HG03469 (cell line): ENCODE data around the gene CAP2.
"Not testable (repeated sequence)": the region's sequence is repeated elsewhere in the genome, so short reads cannot be mapped to it uniquely, and the experiment has no call there.

Source experiments
- ATAC-seq: cut with Tn5 transposase; IDR thresholded peaks from one replicate; pipeline ENCODE4 v1.9.1; 2021; ENCODE audit warnings: mild to moderate bottlenecking, moderate library complexity, moderate number of reproducible peaks; ENCODE audit not compliant: unreplicated experiment

Gene CAP2

DNA sequence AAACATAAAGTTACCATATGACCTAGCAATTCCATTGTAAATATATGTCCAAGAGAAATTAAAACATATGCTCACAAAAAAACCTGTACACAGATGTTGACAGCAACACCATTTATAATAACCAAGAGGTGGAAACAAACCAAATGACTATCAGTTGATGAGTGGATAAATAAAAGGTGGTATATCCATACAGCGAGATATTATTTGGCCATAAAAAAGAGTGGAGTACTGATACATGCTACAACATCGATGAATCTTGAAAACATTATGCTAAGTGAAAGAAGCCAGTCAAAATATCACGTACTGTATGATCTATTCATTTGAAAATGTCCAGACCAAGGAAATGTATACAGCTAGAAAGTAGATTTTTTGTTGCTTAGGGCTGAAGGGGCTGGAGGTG is 2.9 kb downstream of the CAP2 start:
- ATAC-seq: no peak

DNA sequence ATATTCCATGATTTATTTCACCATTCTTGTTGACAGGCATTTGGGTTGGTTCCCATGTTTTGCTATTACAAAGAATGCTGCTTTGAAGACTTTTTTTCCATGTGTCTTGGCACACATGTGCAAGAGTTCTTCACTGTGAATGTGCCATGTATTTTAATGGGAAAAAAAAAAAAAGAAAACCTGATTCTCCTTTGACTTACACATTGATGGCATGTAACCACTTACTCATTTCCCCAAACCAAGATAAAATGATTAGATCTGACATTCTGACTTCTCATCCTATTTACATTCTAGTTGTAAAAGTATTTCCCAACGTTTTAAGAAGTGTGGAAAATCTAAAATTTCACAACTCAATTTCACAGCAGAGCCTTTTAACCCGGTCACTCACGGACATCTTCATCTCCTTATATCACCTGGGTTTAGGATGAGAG is 4.4 kb downstream of the CAP2 start:
- no peak for ATAC-seq

DNA sequence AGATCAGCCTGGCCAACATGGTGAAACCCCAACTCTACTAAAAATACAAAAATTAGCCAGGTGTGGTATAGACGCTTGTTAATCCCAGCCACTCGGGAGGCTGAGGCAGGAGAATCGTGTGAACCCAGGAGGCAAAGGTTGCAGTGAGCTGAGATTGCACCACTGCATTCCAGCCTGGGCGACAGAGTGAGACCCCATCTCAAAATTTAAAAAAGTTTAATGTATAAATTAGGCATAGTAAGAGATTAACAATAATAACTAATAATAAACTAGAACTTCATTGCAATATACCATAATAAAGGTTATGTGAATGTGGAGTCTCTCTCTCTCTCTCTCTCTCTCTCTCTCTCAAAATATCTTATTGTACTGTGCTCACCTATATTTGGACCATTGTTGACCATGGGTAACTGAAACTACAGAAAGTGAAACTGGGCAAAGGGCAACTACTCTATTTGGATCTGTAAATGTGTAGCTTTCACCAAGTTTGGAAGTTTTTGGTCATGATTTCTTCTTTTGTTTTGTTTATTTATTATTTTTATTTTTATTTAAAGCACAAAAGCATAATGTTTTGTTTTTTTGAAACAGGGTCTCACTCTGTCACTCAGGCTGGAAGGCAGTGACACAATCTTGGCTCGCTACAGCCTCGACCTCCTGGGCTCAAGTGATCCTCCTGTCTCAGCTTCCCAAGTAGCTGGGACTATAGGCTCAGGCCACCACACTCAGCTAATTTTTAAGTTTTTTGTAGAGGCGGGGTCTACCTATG is 12.0 kb downstream of the CAP2 start:
- ATAC-seq: not testable (repeated sequence)

DNA sequence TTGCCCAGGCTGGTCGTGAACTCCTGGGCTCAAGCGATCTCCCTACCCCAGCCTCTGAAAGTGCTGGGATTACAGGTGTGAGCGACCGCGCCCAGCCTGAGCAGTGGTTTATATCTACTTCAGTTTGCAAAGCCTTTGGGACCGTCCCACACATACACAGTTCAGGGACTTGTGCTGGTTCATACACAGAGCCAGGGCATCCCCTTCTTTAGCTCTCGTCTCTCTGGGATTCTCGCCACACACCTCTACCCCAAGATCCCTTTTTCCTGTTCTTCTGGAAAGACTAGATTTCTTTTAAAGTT is 12.5 kb downstream of the CAP2 start:
- no peak for ATAC-seq

DNA sequence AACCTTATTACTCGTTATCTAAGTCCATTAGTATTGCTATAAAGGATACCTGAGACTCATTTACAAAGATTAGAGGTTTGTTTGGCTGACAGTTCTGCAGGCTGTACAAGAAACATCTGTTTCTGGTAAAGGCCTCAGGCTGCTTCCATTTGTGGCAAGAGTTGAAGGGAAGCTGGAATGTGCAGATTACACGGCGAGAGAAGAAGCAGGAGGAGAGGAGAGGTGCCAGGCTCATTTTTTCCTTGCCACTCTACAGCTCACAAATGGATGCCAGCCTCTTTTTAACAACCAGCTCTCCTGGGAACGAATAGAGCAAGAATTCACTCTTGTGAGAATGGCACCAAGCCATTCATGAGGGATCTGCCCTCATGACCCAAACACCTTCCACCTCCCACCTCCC is 14.7 kb downstream of the CAP2 start:
- no peak for ATAC-seq

DNA sequence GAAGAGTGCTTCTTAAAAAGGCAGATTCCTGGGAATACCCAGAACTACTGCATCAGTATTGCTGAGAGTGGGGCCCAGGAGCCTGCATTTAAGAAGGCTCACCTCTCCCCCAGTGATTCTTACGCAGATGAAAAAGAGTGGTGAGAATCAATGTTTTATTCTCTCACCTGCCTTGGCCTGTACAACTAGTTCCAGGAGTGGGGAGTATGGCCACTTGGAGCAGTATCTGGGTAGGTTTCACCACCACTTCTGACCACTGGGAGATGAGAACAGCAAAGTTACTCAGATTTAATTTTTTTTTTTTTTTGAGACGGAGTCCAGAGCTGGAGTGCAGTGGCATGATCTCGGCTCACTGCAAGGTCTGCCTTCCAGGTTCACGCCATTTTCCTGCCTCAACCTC is 16.9 kb downstream of the CAP2 start:
- ATAC-seq: no peak

DNA sequence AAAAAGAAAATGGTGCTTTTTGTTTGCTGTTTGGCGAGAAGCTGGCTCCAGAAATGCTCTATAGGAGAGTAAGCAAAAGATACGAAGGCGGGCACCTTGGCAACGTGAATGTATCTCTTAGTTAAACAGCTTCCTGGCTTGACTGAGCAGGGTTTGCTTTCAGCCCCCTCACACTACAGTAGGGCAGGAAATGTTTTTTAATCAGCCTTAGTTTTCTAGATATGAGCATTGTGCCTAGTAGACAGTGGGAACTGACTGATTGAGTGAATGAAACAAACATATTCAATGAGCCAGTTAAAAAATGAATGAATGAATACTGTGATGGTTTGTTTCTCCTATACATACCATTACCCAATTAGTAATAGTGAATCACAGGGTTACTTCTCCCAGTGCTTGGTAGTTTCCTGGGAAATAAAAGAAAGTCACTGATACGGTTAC is 19.9 kb downstream of the CAP2 start:
- ATAC-seq: no peak

- ATAC-seq: not testable (repeated sequence)
Measured at GRCh38 chr6:17414395-17414794, 21.0 kb downstream of the CAP2 start.

DNA sequence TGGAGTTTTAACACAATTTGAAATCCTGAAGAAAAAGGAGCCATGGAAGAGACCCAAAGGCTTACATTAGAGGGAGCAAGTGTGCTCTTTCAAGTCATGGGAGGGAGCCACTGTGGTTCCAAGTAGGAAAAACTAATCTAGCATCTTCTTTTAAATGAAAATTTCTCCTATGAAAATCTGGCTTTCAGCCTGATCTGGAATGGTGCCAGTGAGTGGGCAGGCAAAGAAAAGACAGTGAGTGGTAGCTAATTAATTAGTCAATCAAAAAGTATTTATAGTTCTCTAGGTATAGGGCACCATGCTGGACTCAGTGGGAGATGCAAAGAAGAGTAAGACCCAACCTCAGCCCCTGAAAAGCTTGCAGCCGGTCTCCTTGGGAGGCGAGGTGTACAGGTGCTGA is 21.9 kb downstream of the CAP2 start:
- ATAC-seq: no peak

GRCh38 chr6:17416806-17417205 is 23.4 kb downstream of the CAP2 start:
- no peak for ATAC-seq

GRCh38 chr6:17417817-17418216 is 24.4 kb downstream of the CAP2 start:
- ATAC-seq: no peak

GRCh38 chr6:17418281-17419188 is 25.1 kb downstream of the CAP2 start:
- no peak for ATAC-seq

DNA sequence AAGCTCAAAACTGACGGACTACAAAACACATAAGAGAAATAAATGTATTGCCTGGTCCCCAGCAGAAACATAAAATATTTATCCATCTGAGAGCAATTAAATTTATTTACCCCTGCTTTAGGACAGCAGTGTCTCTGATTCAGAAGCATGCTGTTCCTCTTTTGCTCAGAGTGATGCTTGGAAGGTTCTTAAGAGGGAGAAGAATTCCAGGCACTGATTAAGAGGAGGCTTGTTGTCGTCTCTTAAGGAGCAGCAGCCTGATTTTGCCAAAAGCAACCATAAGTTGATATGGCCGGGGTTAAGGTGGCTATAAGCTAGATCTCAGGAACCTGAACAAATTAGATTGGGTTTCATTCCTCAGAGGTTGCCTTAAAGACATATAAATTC is 25.8 kb downstream of the CAP2 start:
- ATAC-seq: no peak

GRCh38 chr6:17420368-17420767 is 27.0 kb downstream of the CAP2 start:
- ATAC-seq: no peak

DNA sequence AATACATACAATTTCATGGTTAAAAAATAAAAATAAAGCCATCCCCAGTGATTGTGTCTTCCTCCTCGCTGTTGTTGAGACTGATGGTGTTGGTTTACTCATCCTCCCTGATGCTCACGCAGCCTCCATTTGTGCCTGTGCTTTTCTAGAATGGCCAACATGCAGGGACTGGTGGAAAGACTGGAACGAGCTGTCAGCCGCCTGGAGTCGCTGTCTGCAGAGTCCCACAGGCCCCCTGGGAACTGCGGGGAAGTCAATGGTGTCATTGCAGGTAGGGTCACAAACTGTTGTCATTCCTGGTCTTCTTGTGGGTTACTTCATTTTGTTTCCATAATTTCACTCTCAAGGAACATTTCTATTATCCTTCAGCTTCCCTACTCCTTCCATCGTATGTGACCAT is 28.0 kb downstream of the CAP2 start:
- no peak for ATAC-seq

DNA sequence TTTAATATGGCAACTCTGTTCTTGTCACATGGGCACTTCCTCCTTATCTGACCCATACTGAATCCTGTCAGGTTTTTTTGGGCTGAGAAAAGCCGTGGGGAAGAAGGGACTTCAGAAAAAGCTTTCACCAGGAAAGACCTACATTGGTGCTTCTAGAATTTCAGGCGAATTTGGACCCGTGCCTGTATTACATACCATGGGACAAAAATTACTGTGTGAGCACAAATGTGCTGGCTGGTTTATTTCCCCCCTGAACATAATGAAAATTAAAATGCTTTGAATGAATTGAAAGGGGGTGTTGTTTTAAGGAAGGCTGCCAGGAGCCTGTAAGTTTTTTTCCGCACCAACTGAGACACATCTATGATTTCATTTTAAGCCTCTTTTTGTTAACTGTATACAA is 29.6 kb downstream of the CAP2 start:
- no peak for ATAC-seq

- ATAC-seq: no peak
Measured at GRCh38 chr6:17427062-17427461, 33.7 kb downstream of the CAP2 start.

GRCh38 chr6:17427617-17428016 is 34.2 kb downstream of the CAP2 start:
- no peak for ATAC-seq

DNA sequence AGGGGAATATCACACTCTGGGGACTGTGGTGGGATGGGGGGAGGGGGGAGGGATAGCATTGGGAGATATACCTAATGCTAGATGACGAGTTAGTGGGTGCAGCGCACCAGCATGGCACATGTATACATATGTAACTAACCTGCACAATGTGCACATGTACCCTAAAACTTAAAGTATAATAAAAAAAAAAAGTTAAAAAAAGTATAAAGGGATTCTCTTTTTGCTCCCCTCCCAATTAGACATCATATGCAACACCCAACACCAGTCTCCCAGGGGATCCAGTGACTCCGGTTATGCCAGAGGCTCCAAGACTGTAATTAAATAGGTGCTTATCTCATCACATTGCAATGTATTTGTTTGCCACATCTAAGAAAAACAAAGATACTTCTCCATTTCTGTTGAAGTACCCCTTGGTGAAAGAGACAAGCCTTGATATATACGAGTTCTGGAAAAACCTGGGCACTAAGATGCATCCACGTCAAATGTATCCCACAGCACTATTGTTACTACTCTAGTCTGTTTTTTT is 35.3 kb downstream of the CAP2 start:
- not testable (repeated sequence) for ATAC-seq

DNA sequence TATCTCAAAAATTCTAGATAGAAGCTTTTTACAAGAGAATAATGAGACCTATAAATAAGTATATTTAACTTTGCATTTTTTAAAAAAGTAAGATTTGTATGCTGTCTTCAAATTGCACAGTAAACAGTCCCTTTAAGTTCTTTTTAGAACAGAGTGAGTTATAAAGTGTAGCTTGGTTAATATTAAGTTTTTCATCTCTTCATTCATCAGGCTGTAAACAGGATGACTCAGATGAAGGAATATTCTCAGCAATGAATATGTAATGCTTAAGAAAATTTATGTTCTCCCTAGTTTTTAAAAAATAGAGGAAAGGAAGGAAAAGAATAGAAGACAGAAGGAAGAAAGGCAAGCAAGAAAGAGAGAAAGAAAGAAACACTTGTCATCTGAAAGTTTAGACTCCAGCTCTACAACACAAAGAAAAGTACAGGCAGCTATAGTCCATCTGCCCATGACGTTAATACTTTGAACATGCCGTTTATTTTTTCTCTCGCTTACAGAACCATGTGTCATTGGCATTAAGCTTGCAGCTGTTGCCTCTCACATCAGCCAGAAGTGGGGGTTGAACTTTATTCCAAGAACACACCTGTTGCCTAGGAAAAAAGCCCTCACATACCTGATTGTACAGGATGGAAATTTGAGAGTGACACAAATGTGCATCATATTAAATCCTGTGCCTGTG is 36.1 kb downstream of the CAP2 start:
- no peak for ATAC-seq

DNA sequence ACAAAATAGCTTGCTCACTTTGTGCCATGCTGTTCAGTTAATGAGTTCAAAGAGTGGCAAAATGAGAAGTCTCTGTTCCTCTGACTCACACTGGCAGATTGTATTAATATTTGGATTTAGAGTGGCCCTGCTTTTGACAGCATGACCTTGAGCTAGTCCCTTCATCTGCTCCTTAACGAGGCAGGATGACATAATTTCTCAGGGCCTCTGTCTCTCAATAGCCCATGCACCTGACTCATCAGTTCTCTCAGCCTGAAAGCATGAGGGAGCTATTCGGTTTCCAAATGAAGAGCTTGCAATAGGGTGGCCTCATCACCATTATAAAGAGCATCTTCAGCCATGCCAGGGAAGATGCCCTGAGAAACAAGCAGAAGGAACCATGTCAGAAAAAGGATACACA is 38.2 kb downstream of the CAP2 start:
- no peak for ATAC-seq
